GM12872 (cell line): ENCODE data around the gene GNGT2.

Experiments
- CTCF ChIP-seq: IDR thresholded peaks from 3 replicates; pipeline ENCODE4 v1.5.1; 2011; ENCODE audit warnings: low read depth, mild to moderate bottlenecking, low read length, moderate library complexity; ENCODE audit not compliant: insufficient read depth

GNGT2 gene

GRCh38 chr17:49223517-49224197 is 13.3 kb upstream of the GNGT2 start:
- TF ChIP-seq CTCF = peak; percentile 95

DNA sequence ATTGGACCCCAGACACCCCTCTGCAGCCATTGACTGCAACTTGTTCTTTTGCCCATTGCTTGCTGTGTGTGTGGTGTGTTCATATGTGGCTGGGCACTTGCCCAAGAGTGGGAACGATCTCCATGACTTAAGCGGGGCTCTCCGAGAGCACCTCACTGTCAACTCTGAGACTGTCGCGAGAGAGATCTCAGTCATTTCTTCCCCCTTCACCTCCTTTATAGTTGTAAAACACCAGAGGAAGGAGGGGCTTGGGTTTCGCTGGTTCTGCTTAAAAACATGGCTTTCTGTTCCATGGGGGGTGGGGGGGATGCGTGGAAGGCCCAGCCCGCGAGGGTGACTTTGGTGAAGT is 12.8 kb upstream of the GNGT2 start:
- no peak for TF ChIP-seq CTCF

- no peak for TF ChIP-seq CTCF
These were observed 9.6 kb upstream of the GNGT2 start for GRCh38 chr17:49219987-49220386.

GRCh38 chr17:49218941-49219913 is 8.9 kb upstream of the GNGT2 start:
- TF ChIP-seq CTCF = peak; percentile 56

DNA sequence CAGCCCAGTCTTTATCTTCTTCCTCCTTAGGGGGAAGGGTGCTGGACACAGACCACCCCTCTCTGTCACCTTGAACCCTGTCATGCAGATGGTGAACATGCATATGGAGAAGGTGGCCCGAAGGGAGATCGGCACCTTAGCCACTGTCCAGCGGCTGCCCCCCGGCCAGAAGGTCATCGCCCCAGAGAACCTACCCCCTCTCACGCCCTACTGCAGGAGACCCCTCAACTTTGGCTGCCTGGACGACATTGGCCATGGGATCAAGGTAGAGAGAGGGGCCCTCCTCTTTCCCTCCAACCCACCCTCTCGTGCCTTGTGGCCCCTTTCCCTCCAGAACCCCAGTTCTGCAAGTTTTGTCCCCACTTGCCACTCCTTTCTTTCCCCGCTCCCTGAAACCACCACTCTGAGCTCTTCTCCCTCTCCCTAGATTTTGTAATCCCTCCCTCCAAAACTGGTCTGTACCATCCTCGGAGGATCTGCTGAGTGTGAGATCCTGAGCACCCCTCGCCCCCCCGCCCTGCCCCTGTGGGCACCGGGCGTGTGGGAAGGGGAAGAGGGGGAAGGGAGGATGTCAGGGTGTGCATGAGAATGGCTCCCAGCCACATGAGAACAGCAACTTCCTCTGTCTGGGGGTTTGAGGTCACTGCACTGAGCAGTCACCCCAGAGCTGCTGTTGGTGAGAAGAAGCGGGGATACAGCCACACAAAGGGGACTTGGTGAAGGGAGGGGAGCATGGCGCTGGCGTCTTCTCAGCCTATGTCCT is 7.5 kb upstream of the GNGT2 start:
- TF ChIP-seq CTCF = no peak

GRCh38 chr17:49216953-49217650 is 6.7 kb upstream of the GNGT2 start:
- TF ChIP-seq CTCF = no peak

DNA sequence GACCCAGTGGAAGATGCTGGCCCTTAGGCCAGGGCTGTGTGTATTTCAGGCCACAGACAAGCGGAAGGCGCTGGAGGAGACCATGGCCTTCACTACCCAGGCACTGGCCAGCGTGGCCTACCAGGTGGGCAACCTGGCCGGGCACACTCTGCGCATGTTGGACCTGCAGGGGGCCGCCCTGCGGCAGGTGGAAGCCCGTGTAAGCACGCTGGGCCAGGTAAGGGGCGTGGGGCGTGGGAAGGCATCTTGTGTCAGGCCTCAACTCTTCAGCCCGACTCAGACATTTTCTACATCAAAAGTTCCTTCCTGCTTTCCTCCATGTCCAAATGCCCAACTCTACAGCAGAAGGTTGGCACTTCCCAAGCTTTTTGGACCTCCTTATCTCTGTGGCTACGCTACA is 6.1 kb upstream of the GNGT2 start:
- no peak for TF ChIP-seq CTCF
